ENCODE data around the gene LRRC25. TPM values are rescaled to one million over a fixed set of nuclear protein-coding genes. Genes with fewer than 3 reads are reported as not detected.
A peak's percentile ranks its signal among the peaks of the same experiment; 100 is the strongest.

The LRRC25 gene
- total and polyA plus RNA-seq, 2 of the 4 experiments (the other 2 are of a cell fraction): 0.03 TPM; not detected in 1

DNA sequence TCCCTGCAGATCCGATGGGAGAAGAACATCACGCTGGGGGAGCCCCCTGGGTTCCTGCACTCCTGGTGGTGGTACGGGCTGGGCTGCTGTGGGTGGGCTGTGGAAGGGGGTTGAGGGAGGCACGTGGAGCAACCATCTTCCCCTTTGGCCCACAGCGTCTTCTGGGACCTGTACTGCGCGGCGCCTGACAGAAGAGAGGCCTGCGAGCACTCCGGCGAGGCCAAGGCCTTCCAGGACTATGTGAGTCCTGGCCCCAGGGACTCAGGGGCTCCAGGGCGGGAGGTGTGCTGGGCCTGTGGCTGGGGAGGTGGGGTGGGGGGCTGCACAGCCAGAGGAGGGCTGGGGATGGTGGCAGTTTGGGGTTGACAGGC, 30.3 kb upstream of the LRRC25 start:
- no TSS peak for BruUV-seq (replicated peaks)
- CTCF ChIA-PET: no interaction called here
- WGBS, 2 experiments (ENCODE audit: extremely low coverage in 2 of 2, insufficient read length in 1 of 2): 90% methylated on average over 5 of the region's 12 CpGs; no CpG with 5 or more reads in 1 of the 2 experiments

More for the DNA sequence above, 30.3 kb upstream of the LRRC25 start:
- intact Hi-C loops (cut with micrococcal nuclease): no loop called here
- Histone ChIP-seq H3K23ac (ENCODE audit: low read depth, low read length) (no peak overlapping the region), H2BK5ac (ENCODE audit: low read depth, low read length, poor library complexity, severe bottlenecking) (no peak overlapping the region), H2BK20ac (ENCODE audit: low read depth, low read length) (no peak overlapping the region), H3K4me1 (ENCODE audit: control insufficient read depth, insufficient read depth, low read length) (peaks cover 17% of the 10 kb centered on the region), H3K4me2 (ENCODE audit: low read depth, low read length) (no peak overlapping the region), H3K18ac (ENCODE audit: low read depth, low read length) (no peak overlapping the region), H4K91ac (ENCODE audit: insufficient read depth, low read depth, low read length) (no peak overlapping the region), H3K56ac (ENCODE audit: extremely low read depth, insufficient read depth, low read length) (no peak overlapping the region), H2AK5ac (ENCODE audit: low read depth, low read length) (no peak overlapping the region), H3K4ac (ENCODE audit: low read depth, low read length) (no peak overlapping the region), H3K14ac (replicated peaks; ENCODE audit: low read depth, low read length) (no peak overlapping the region), H2AK9ac (replicated peaks; ENCODE audit: low read depth, low read length, poor library complexity) (peak overlapping the region; percentile 12), H3K27me3 (ENCODE audit: control insufficient read depth, insufficient read depth, low read length) (no peaks in the 10 kb centered on the region), H4K5ac (ENCODE audit: low read depth, low read length) (no peak overlapping the region), H2BK15ac (ENCODE audit: low read depth, low read length) (no peak overlapping the region), H3K27ac (ENCODE audit: insufficient read depth, low read length) (no peak overlapping the region), H2BK120ac (ENCODE audit: low read depth, low read length) (no peak overlapping the region), H3K9me1 (ENCODE audit: insufficient read depth, low read length) (peaks cover 15% of the 10 kb centered on the region), H4K8ac (ENCODE audit: low read depth in 2 of 2, low read length in 2 of 2) (no peak overlapping the region), H3K36me3 (ENCODE audit: control insufficient read depth, insufficient read depth, low read length) (no peaks in the 10 kb centered on the region; the same call in 1 of the 2 replicates), H3K4me3 (ENCODE audit: insufficient read depth, low read depth, low read length) (no peak overlapping the region), H4K20me1 (ENCODE audit: insufficient read depth, low read length) (peaks cover 56% of the 10 kb centered on the region), H3K9me3 (ENCODE audit: control insufficient read depth, insufficient read depth, low read length) (no peaks in the 10 kb centered on the region), H3K9ac (ENCODE audit: low read depth, low read length) (no peak overlapping the region), H3K79me1 (ENCODE audit: low read depth in 1 of 2, low read length in 2 of 2) (peaks cover 9 to 71% of the 10 kb centered on the region in 2 experiments), H2AFZ (replicated peaks; ENCODE audit: low read length, poor library complexity) (no peak overlapping the region)
- no peak for ATAC-seq (ENCODE audit: low read depth)
- POLR2A ChIA-PET (ENCODE audit: unreplicated experiment): no interaction called here
- TF ChIP-seq MXI1 (IDR thresholded peaks at IDR 0.05; ENCODE audit: borderline replicate concordance, low read depth, low read length) (no peak), RCOR1 (IDR thresholded peaks at IDR 0.05; ENCODE audit: insufficient replicate concordance, low read length) (no peak), MAZ (IDR thresholded peaks at IDR 0.05; ENCODE audit: borderline replicate concordance, low read depth, low read length) (no peak), BHLHE40 (IDR thresholded peaks at IDR 0.05; ENCODE audit: low read depth, low read length) (no peak), RAD21 (IDR thresholded peaks at IDR 0.05; ENCODE audit: low read length) (no peak), NFE2L2 (IDR thresholded peaks at IDR 0.05; ENCODE audit: low read depth, low read length) (no peak), FOS (IDR thresholded peaks at IDR 0.05; ENCODE audit: low read depth, low read length) (no peak), MAFK (IDR thresholded peaks at IDR 0.05; ENCODE audit: low read depth, low read length) (no peak), RFX5 (IDR thresholded peaks at IDR 0.05; ENCODE audit: low read depth, low read length) (no peak), SMC3 (IDR thresholded peaks at IDR 0.05; ENCODE audit: low read depth, low read length) (no peak), CEBPB (IDR thresholded peaks at IDR 0.05; ENCODE audit: low read depth, low read length) (no peak), POLR2A (IDR thresholded peaks at IDR 0.05; ENCODE audit: low read depth, low read length) (no peak), CHD1 (IDR thresholded peaks at IDR 0.05; ENCODE audit: low read depth, low read length) (no peak)
- TF ChIP-seq, protein P1, sequence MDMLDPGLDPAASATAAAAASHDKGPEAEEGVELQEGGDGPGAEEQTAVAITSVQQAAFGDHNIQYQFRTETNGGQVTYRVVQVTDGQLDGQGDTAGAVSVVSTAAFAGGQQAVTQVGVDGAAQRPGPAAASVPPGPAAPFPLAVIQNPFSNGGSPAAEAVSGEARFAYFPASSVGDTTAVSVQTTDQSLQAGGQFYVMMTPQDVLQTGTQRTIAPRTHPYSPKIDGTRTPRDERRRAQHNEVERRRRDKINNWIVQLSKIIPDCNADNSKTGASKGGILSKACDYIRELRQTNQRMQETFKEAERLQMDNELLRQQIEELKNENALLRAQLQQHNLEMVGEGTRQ (IDR thresholded peaks at IDR 0.05; ENCODE audit: low read depth, low read length): no peak
- TF ChIP-seq, protein P2, sequence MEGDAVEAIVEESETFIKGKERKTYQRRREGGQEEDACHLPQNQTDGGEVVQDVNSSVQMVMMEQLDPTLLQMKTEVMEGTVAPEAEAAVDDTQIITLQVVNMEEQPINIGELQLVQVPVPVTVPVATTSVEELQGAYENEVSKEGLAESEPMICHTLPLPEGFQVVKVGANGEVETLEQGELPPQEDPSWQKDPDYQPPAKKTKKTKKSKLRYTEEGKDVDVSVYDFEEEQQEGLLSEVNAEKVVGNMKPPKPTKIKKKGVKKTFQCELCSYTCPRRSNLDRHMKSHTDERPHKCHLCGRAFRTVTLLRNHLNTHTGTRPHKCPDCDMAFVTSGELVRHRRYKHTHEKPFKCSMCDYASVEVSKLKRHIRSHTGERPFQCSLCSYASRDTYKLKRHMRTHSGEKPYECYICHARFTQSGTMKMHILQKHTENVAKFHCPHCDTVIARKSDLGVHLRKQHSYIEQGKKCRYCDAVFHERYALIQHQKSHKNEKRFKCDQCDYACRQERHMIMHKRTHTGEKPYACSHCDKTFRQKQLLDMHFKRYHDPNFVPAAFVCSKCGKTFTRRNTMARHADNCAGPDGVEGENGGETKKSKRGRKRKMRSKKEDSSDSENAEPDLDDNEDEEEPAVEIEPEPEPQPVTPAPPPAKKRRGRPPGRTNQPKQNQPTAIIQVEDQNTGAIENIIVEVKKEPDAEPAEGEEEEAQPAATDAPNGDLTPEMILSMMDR (conservative IDR thresholded peaks at IDR 0.05; ENCODE audit: low read depth, low read length): no peak
- TF ChIP-seq, protein P3, sequence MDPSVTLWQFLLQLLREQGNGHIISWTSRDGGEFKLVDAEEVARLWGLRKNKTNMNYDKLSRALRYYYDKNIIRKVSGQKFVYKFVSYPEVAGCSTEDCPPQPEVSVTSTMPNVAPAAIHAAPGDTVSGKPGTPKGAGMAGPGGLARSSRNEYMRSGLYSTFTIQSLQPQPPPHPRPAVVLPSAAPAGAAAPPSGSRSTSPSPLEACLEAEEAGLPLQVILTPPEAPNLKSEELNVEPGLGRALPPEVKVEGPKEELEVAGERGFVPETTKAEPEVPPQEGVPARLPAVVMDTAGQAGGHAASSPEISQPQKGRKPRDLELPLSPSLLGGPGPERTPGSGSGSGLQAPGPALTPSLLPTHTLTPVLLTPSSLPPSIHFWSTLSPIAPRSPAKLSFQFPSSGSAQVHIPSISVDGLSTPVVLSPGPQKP (IDR thresholded peaks at IDR 0.05; ENCODE audit: borderline replicate concordance, low read depth, low read length): no peak
- DNase-seq: no peak
- in situ Hi-C loops (cut with MboI; ENCODE audit: low sequenced_read_pairs): no loop called here
- dilution Hi-C loops (cut with HindIII; ENCODE audit: low sequenced_read_pairs, unreplicated experiment): no loop called here
